ENCODE data around the gene KRTAP19-8.

KRTAP19-8 gene

GRCh38 chr21:31012133-31013089, 25.9 kb downstream of the KRTAP19-8 start:
- no peak for DNase-seq (ENCODE audit: low read depth)

DNA sequence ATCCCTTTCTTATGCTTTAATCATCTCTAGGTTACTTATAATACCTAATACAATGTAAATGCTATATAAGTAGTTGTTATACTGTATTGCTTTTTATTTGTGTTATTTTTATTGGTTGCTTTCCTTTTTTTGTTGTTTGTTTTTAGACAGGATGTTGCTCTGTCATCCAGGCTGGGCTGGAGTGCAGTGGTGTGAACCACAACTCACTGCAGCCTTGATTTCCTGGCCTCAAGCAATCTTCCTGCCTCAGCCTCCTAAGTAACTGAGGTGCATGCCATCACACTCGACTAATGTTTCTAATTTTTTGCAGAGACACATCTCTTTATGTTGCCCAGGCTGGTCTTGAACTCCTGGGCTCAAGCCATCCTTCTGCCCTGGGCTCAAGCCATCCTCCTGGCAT, 26.9 kb downstream of the KRTAP19-8 start:
- no peak for DNase-seq (ENCODE audit: low read depth)

- DNase-seq (ENCODE audit: low read depth): no peak
Observed at GRCh38 chr21:31008355-31008754, 29.9 kb downstream of the KRTAP19-8 start.

DNA sequence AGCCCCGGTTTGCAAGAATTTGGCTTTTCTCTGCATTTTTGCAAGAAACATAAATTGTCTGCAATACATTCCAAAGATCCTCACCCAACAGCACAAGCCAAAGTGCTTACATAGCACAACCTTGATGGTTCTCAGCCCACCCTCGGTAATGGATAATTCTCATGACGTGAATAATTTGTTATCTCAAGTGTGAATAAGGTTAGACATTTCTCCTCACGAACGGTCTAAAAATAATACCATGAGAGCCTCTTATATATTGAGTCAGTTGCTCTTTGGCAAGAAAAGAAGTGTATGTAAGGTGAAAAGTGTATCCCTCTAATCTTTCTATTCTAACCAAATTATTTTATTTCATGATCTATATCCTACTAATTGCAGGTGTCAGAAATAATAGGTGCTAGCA, 33.3 kb downstream of the KRTAP19-8 start:
- no peak for DNase-seq (ENCODE audit: low read depth)

GRCh38 chr21:31003471-31003870, 34.8 kb downstream of the KRTAP19-8 start:
- no peak for DNase-seq (ENCODE audit: low read depth)

DNA sequence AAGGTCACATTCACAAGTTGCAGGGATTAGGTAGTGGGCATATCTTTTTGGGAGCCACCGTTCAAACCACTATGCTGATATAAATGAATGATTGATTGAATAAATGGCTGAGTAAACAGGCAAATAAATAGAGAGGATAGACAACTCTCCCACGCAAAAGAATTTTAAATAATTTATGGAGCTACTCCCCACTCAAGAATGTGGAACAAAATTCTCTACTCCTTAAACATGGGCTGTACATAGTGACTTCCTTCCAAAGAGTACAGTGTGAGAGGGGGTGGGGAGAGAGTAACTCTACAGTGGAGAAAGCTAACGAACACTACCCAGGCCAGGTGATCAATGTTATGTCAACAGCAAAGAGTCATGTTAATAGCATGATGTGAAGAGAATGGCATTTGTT, 40.7 kb downstream of the KRTAP19-8 start:
- no peak for DNase-seq (ENCODE audit: low read depth)

- DNase-seq (ENCODE audit: low read depth): no peak
Observed at GRCh38 chr21:30996728-30997127, 41.5 kb downstream of the KRTAP19-8 start.

DNA sequence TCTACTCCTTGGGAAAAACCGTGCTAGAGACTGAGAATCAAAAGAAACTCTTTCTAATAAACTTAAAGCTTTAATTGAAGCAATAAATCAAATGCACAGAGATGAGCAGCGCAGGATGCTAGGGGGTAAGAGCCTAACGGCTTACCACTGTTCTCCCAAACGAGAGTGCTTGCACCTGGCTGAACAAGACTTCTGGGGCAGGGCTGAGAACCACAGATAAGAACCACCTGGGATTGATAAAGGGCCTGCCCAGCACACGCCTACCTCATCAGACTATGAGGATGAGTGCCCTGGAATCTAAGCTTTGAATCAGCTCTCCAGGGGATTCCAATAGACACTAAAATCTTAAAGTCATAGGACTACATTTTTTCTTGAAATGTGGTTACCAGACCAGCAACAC, 43.3 kb downstream of the KRTAP19-8 start:
- no peak for DNase-seq (ENCODE audit: low read depth)

DNA sequence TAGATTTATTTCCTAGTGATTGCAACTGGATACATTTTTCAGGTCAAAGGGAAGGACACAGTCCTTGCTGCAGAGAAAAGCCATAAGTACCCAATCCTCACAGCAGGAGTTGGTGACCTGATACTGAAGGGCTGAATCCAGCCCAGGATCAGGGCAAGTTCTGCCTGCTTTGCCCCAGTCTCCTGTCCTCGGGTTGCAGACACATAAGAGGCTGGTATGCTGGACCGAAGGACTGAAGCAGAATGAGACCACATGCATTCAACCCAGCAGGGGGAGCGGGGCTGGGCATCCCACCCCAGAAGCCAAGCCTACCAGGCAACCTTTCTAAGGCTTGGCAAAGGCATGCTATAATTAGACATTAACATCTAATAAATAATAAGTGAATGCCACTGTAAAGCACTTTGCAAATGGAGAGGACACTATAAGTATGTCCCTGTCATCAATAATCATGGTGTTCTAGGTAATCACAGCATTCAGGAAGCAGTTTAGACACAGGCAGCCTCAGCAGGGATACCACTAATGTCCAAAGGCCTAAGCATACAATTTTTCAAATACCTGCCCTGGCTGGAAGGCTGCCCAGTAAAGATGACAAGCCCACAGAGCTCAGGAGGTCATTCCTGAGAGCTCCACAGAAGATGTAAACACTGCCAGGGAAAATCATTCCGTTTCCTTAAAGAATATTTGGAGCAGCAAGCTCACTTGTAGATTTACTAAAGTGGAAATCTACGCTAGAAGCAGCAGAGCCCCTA, 47.6 kb downstream of the KRTAP19-8 start:
- no peak for DNase-seq (ENCODE audit: low read depth)

DNA sequence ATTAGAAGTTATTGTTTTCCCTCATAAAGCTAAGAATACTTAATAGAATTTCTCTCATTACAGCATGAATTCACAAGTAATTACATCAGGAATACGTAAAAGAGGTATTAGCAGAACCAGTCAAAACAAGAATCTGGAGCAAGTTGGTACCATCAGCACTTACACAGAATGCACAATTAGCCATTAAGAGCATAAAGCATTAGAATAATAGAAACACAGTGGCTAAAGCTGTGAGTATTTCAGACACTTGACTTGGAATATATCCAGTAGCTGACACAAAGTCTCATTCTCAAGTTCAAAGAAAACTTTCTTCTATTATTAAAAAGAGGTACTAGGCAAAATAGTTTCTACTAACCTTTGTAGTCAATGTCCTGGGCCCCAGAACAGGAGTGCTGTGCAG, 49.6 kb downstream of the KRTAP19-8 start:
- no peak for DNase-seq (ENCODE audit: low read depth)
